K562 (cell line): Measurements from ENCODE around the gene NDUFA7. TPM values are rescaled to one million over a fixed set of nuclear protein-coding genes. Genes with fewer than 3 reads are reported as not detected.
A peak's percentile ranks its signal among the peaks of the same experiment; 100 is the strongest.

Source experiments
- ELF4 ChIP-seq: fragments of 450-650 bp; formaldehyde crosslinking; IDR thresholded peaks from 2 replicates; pipeline ENCODE4 v1.4.0; 2022; ENCODE audit warnings: missing genetic modification characterization
- MED1 ChIP-seq: sonication (generic); formaldehyde crosslinking; IDR thresholded peaks from 2 replicates; pipeline ENCODE4 v1.8.1; 2023; ENCODE audit warnings: missing genetic modification reagents, borderline replicate concordance
- NFATC3 ChIP-seq: fragments of 450-650 bp; IDR thresholded peaks from 2 replicates; pipeline ENCODE4 v1.6.1; 2017; ENCODE audit warnings: mild to moderate bottlenecking
- NR2F6 ChIP-seq: fragments of 450-650 bp; formaldehyde crosslinking; IDR thresholded peaks from 2 replicates; pipeline ENCODE4 v1.4.0; 2020; ENCODE audit warnings: mild to moderate bottlenecking
- ZNF551 ChIP-seq: fragments of 250-450 bp; sonication (Bioruptor Pico); IDR thresholded peaks from 2 replicates; pipeline ENCODE4 v1.5.0; 2021; ENCODE audit warnings: mild to moderate bottlenecking, moderate library complexity
- polyA plus RNA-seq, 8 experiments: library from polyadenylated mRNA; depleted of rRNA in 4 of 8; stranded (reverse) in 5 of 8; unstranded in 3 of 8; fragments of >200 nt; fragmentation: Nextera tagmentation in 2 of 8; fragmentation: Illumina TruSeq in 1 of 8; extraction: Ambion mirVana in 2 of 8; extraction: Trizol in 1 of 8; gene quantifications; 2 replicates each; pipeline versions ENCODE4 v1.2.1 to v1.2.3, GENCODE V29; 2011 to 2014; ENCODE audit warnings: inconsistent platforms in 1 of 8, missing spikeins in 1 of 8
- total RNA-seq, 7 experiments: library from RNA; depleted of rRNA in 6 of 7; stranded (reverse); fragments of >200 nt in 6 of 7; fragmentation: Illumina TruSeq in 2 of 7; extraction: Trizol in 2 of 7; gene quantifications; 2 replicates each; pipeline versions ENCODE4 v1.2.1 to v1.2.3, GENCODE V29; 2011 to 2021; ENCODE audit warnings: low replicate concordance in 1 of 7
- TF ChIP-seq, protein P1 (sequence below): fragments of 250-450 bp; sonication (Bioruptor Pico); IDR thresholded peaks from 2 replicates; pipeline ENCODE4 v1.4.0; 2020
- TF ChIP-seq, protein P2 (sequence below): sonication (generic); formaldehyde crosslinking; IDR thresholded peaks from 2 replicates; pipeline ENCODE4 v1.5.0; 2020; ENCODE audit warnings: missing genetic modification reagents
- TF ChIP-seq, protein P3 (sequence below): sonication (generic); formaldehyde crosslinking; IDR thresholded peaks from 2 replicates; pipeline ENCODE4 v1.8.0; 2022; ENCODE audit warnings: mild to moderate bottlenecking, low read depth, missing genetic modification reagents
- TF ChIP-seq, protein P4 (sequence below), 2 experiments: fragments of 450-650 bp; formaldehyde crosslinking in 1 of 2; IDR thresholded peaks; 2 replicates each; pipeline versions ENCODE4 v1.4.0 to v1.6.1; 2014 to 2020; ENCODE audit warnings: mild to moderate bottlenecking in 2 of 2, borderline replicate concordance in 1 of 2, low read depth in 1 of 2

Gene NDUFA7
- total and polyA plus RNA-seq, 9 of the 15 experiments (the other 6 are each of a cell fraction or from before 2014, with no cell fraction given) = 70.8 to 348 (median 142) TPM

DNA sequence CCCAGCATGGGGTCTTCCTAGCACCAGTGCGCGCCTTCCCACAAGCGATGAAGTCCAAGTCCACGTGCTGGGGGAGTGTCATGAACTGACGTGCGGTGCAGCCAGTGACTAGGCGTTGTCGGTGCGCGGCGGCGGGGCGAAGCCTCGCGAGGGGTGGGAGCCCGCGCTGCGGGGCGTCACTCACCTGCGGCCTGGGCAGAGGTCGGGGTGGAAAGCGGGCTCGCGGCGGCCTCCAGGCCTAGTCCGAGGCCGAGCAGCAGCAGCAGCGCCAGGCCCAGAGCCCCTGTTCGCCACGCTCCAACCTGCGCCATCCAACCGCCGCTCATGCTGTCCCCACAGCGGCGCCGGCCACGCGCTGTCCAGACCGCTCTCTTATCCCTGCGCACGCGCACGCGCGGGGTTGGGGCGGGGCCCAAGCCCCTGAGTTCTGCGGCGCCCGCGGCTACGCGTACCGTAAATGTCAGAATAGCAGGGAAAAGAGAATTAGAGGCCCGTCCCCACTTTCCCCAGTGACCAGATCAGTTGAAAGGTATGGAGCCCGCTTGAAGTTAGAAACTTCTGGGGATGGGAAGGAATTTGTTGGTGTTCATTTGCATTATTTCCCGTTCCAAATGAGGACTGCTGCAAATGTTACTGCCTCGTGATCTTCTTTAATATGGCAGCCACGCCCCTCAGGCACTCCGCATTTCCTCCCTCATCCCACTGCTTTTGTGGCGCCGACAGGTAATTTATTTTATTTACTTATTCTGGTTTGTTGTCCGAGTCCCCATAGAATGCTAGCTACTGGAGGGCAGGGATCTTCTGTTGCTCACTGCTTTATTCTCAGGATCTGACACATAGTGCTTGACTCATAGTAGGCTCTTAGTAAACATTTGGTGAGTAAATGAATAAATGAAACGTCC lies 13.0 kb downstream of the NDUFA7 start, which contains the start of gene CD320 (continued):
- TF ChIP-seq, protein P1, sequence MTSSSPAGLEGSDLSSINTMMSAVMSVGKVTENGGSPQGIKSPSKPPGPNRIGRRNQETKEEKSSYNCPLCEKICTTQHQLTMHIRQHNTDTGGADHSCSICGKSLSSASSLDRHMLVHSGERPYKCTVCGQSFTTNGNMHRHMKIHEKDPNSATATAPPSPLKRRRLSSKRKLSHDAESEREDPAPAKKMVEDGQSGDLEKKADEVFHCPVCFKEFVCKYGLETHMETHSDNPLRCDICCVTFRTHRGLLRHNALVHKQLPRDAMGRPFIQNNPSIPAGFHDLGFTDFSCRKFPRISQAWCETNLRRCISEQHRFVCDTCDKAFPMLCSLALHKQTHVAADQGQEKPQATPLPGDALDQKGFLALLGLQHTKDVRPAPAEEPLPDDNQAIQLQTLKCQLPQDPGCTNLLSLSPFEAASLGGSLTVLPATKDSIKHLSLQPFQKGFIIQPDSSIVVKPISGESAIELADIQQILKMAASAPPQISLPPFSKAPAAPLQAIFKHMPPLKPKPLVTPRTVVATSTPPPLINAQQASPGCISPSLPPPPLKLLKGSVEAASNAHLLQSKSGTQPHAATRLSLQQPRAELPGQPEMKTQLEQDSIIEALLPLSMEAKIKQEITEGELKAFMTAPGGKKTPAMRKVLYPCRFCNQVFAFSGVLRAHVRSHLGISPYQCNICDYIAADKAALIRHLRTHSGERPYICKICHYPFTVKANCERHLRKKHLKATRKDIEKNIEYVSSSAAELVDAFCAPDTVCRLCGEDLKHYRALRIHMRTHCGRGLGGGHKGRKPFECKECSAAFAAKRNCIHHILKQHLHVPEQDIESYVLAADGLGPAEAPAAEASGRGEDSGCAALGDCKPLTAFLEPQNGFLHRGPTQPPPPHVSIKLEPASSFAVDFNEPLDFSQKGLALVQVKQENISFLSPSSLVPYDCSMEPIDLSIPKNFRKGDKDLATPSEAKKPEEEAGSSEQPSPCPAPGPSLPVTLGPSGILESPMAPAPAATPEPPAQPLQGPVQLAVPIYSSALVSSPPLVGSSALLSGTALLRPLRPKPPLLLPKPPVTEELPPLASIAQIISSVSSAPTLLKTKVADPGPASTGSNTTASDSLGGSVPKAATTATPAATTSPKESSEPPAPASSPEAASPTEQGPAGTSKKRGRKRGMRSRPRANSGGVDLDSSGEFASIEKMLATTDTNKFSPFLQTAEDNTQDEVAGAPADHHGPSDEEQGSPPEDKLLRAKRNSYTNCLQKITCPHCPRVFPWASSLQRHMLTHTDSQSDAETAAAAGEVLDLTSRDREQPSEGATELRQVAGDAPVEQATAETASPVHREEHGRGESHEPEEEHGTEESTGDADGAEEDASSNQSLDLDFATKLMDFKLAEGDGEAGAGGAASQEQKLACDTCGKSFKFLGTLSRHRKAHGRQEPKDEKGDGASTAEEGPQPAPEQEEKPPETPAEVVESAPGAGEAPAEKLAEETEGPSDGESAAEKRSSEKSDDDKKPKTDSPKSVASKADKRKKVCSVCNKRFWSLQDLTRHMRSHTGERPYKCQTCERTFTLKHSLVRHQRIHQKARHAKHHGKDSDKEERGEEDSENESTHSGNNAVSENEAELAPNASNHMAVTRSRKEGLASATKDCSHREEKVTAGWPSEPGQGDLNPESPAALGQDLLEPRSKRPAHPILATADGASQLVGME (CRISPR knock-in tag) = no peak
- TF ChIP-seq, protein P2, sequence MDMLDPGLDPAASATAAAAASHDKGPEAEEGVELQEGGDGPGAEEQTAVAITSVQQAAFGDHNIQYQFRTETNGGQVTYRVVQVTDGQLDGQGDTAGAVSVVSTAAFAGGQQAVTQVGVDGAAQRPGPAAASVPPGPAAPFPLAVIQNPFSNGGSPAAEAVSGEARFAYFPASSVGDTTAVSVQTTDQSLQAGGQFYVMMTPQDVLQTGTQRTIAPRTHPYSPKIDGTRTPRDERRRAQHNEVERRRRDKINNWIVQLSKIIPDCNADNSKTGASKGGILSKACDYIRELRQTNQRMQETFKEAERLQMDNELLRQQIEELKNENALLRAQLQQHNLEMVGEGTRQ = peak; percentile 75
- TF ChIP-seq, protein P3, sequence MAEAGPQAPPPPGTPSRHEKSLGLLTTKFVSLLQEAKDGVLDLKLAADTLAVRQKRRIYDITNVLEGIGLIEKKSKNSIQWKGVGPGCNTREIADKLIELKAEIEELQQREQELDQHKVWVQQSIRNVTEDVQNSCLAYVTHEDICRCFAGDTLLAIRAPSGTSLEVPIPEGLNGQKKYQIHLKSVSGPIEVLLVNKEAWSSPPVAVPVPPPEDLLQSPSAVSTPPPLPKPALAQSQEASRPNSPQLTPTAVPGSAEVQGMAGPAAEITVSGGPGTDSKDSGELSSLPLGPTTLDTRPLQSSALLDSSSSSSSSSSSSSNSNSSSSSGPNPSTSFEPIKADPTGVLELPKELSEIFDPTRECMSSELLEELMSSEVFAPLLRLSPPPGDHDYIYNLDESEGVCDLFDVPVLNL = peak; percentile 53
- TF ChIP-seq ZNF551 (no peak), NFATC3 (no peak), ELF4 (CRISPR knock-in tag) (no peak), NR2F6 (CRISPR knock-in tag) (no peak), MED1 (CRISPR knock-in tag) (no peak)
- TF ChIP-seq, protein P4, sequence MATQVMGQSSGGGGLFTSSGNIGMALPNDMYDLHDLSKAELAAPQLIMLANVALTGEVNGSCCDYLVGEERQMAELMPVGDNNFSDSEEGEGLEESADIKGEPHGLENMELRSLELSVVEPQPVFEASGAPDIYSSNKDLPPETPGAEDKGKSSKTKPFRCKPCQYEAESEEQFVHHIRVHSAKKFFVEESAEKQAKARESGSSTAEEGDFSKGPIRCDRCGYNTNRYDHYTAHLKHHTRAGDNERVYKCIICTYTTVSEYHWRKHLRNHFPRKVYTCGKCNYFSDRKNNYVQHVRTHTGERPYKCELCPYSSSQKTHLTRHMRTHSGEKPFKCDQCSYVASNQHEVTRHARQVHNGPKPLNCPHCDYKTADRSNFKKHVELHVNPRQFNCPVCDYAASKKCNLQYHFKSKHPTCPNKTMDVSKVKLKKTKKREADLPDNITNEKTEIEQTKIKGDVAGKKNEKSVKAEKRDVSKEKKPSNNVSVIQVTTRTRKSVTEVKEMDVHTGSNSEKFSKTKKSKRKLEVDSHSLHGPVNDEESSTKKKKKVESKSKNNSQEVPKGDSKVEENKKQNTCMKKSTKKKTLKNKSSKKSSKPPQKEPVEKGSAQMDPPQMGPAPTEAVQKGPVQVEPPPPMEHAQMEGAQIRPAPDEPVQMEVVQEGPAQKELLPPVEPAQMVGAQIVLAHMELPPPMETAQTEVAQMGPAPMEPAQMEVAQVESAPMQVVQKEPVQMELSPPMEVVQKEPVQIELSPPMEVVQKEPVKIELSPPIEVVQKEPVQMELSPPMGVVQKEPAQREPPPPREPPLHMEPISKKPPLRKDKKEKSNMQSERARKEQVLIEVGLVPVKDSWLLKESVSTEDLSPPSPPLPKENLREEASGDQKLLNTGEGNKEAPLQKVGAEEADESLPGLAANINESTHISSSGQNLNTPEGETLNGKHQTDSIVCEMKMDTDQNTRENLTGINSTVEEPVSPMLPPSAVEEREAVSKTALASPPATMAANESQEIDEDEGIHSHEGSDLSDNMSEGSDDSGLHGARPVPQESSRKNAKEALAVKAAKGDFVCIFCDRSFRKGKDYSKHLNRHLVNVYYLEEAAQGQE (IDR thresholded peaks at IDR 0.05; ENCODE audit: borderline replicate concordance) = 0 out of 2 replicates have a peak, but pooled peaks have one; percentile 12
- TF ChIP-seq, protein P4 (CRISPR knock-in tag; IDR thresholded peaks at IDR 0.05; ENCODE audit: low read depth) = peak; percentile 75; the same call in 1 of the 2 replicates
